ENCODE measurements around the gene ANKRD11. TPM values are rescaled to one million over a fixed set of nuclear protein-coding genes. Genes with fewer than 3 reads are reported as not detected.

The ANKRD11 gene
- total RNA-seq, 1 experiment from 2014 or later, result 99.4 TPM

DNA sequence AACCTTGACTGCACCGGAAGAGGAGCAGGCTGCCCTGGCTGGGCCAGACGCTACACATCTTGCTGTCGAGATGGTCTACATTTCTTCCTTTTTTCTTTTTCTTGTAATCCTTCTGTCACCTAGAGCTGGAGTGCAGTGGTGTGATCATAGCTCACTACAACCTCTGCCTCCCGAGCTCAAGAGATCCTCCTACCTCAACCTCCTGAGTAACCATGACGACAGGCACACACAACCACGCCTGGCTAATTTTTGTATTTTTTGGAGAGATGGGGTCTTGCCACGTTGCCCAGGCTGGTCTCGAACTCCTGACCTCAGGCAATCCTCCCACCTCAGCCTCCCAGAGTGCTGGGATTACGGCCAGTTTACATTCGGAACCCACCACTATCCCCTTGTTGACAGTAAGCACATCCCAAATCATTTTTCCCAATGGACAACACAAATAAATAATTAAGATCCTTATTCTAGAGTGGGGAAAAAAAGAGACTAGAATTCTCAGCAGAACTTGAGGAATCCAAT lies 79.0 kb downstream of the ANKRD11 start:
- BruUV-seq (replicated peaks), result no TSS peak
- H3K4me1 ChIP-seq (ENCODE audit: control insufficient read depth, insufficient read depth, low read length), result peaks cover 72% of the 10 kb centered on the region

DNA sequence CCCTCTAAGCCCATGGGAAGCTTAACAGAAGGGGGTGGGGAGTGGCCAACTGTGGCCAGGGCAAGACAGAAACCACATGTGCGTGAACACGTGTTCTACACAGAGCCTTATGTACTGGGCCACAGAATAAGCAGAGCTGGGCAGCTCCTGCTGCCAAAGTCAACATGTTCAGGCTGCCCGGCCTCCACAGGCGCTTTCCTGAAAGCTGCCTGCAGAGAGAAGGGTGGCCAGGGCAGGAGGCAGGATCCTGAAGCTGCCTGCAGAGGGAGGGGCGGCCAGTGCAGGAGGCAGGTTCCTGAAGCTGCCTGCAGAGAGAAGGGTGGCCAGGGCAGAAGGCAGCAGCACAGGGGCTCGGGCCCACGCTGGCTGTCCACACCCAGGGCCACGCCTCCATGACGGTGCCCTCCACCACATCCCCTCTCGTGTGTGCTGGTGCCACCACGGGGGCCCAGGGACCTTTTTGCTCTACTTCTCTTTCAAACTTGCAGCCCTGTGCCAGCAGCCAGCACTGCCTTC lies 79.5 kb downstream of the ANKRD11 start:
- ChIA-PET CTCF (no interaction called here), POLR2A (no interaction called here)

More for the DNA sequence above, 79.0 kb downstream of the ANKRD11 start:
- Histone ChIP-seq H3K36me3 (ENCODE audit: control insufficient read depth, insufficient read depth, low read length) (no peaks in the 10 kb centered on the region), H3K4me3 (ENCODE audit: low read depth in 2 of 2, low read length in 2 of 2) (no peak overlapping the region), H3K27me3 (ENCODE audit: control insufficient read depth, insufficient read depth, low read length) (no peaks in the 10 kb centered on the region), H3K9me3 (ENCODE audit: control insufficient read depth, insufficient read depth, low read depth, low read length) (no peaks in the 10 kb centered on the region), H3K27ac (ENCODE audit: low read length) (no peak overlapping the region)
- ATAC-seq (no peak), DNase-seq (ENCODE audit: low read depth, low spot score) (no peak)
- intact Hi-C loops (cut with micrococcal nuclease; ENCODE audit: unreplicated experiment) (no loop called here), in situ Hi-C loops (cut with HindIII; ENCODE audit: low pct_unique_long_range_greater_than_20kb, low sequenced_read_pairs) (no loop called here)
- POLR2A ChIA-PET, result no interaction called here
- CTCF ChIA-PET, result no interaction called here
- TF ChIP-seq SIN3A (IDR thresholded peaks at IDR 0.05; ENCODE audit: borderline replicate concordance, insufficient read depth, low read depth, low read length) (no peak), TCF7L2 (IDR thresholded peaks at IDR 0.05; ENCODE audit: low read depth, low read length) (no peak), POLR2AphosphoS5 (IDR thresholded peaks at IDR 0.05; ENCODE audit: low read depth, low read length) (no peak)
- TF ChIP-seq, protein P1, sequence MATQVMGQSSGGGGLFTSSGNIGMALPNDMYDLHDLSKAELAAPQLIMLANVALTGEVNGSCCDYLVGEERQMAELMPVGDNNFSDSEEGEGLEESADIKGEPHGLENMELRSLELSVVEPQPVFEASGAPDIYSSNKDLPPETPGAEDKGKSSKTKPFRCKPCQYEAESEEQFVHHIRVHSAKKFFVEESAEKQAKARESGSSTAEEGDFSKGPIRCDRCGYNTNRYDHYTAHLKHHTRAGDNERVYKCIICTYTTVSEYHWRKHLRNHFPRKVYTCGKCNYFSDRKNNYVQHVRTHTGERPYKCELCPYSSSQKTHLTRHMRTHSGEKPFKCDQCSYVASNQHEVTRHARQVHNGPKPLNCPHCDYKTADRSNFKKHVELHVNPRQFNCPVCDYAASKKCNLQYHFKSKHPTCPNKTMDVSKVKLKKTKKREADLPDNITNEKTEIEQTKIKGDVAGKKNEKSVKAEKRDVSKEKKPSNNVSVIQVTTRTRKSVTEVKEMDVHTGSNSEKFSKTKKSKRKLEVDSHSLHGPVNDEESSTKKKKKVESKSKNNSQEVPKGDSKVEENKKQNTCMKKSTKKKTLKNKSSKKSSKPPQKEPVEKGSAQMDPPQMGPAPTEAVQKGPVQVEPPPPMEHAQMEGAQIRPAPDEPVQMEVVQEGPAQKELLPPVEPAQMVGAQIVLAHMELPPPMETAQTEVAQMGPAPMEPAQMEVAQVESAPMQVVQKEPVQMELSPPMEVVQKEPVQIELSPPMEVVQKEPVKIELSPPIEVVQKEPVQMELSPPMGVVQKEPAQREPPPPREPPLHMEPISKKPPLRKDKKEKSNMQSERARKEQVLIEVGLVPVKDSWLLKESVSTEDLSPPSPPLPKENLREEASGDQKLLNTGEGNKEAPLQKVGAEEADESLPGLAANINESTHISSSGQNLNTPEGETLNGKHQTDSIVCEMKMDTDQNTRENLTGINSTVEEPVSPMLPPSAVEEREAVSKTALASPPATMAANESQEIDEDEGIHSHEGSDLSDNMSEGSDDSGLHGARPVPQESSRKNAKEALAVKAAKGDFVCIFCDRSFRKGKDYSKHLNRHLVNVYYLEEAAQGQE (IDR thresholded peaks at IDR 0.05; ENCODE audit: insufficient read depth in 1 of 2, low read depth in 2 of 2, low read length in 1 of 2), result no peak
- TF ChIP-seq, protein P2, sequence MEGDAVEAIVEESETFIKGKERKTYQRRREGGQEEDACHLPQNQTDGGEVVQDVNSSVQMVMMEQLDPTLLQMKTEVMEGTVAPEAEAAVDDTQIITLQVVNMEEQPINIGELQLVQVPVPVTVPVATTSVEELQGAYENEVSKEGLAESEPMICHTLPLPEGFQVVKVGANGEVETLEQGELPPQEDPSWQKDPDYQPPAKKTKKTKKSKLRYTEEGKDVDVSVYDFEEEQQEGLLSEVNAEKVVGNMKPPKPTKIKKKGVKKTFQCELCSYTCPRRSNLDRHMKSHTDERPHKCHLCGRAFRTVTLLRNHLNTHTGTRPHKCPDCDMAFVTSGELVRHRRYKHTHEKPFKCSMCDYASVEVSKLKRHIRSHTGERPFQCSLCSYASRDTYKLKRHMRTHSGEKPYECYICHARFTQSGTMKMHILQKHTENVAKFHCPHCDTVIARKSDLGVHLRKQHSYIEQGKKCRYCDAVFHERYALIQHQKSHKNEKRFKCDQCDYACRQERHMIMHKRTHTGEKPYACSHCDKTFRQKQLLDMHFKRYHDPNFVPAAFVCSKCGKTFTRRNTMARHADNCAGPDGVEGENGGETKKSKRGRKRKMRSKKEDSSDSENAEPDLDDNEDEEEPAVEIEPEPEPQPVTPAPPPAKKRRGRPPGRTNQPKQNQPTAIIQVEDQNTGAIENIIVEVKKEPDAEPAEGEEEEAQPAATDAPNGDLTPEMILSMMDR (IDR thresholded peaks at IDR 0.05), result no peak

More for the DNA sequence above, 79.5 kb downstream of the ANKRD11 start:
- ATAC-seq, result peak; percentile 72
- peaks cover 73% of the 10 kb centered on the region for H3K4me1 ChIP-seq (ENCODE audit: control insufficient read depth, insufficient read depth, low read length)
- H3K27ac ChIP-seq (ENCODE audit: low read length), result no peak overlapping the region; the same call in 1 of the 2 replicates
- no peak overlapping the region for H3K4me3 ChIP-seq (ENCODE audit: low read depth in 2 of 2, low read length in 2 of 2)
- in situ Hi-C loops (cut with HindIII; ENCODE audit: low pct_unique_long_range_greater_than_20kb, low sequenced_read_pairs) (no loop called here), intact Hi-C loops (cut with micrococcal nuclease; ENCODE audit: unreplicated experiment) (no loop called here)
- no peaks in the 10 kb centered on the region for H3K27me3 ChIP-seq (ENCODE audit: control insufficient read depth, insufficient read depth, low read length)
- TSS peak; percentile 45 for BruUV-seq (replicated peaks)
- DNase-seq (ENCODE audit: low read depth, low spot score), result no peak
- no peak for TF ChIP-seq SIN3A (IDR thresholded peaks at IDR 0.05; ENCODE audit: borderline replicate concordance, insufficient read depth, low read depth, low read length)
- TF ChIP-seq TCF7L2 (IDR thresholded peaks at IDR 0.05; ENCODE audit: low read depth, low read length), result no peak
- TF ChIP-seq POLR2AphosphoS5 (IDR thresholded peaks at IDR 0.05; ENCODE audit: low read depth, low read length), result no peak
- TF ChIP-seq, protein P1 (IDR thresholded peaks at IDR 0.05; ENCODE audit: insufficient read depth in 1 of 2, low read depth in 2 of 2, low read length in 1 of 2), result no peak
- TF ChIP-seq, protein P2 (IDR thresholded peaks at IDR 0.05), result no peak
- no peaks in the 10 kb centered on the region for H3K9me3 ChIP-seq (ENCODE audit: control insufficient read depth, insufficient read depth, low read depth, low read length)
- no peaks in the 10 kb centered on the region for H3K36me3 ChIP-seq (ENCODE audit: control insufficient read depth, insufficient read depth, low read length)

Measured in Panc1 (cell line).